Natural killer cell treated with Interleukin-12 subunit alpha and Interleukin-12 subunit beta and Interleukin-15 and Interleukin-18, amount 100 ng/mL, for 72 hours (primary cell): Measurements from ENCODE around the gene CTSC. TPM values are rescaled to one million over a fixed set of nuclear protein-coding genes. Genes with fewer than 3 reads are reported as not detected.

ENCODE experiments used
- ATAC-seq, 2 donors: fragments of 150-1000 bp; cut with Tn5 transposase in 1 of 2; sonication (Bioruptor Pico), chemical (Tn5 transposase) in 1 of 2; 2 replicates each; pipeline ENCODE4 v1.10.0; 2021
- DNase-seq: peaks from one replicate; pipeline ENCODE4 v3.0.0; 2022; ENCODE audit warnings: low spot score
- H3K27ac Mint-ChIP-seq, 2 donors: 1 replicate in 1 of 2; 2 replicates in 1 of 2; pipeline ENCODE4 v1.8.0; 2022; ENCODE audit warnings: mixed read lengths in 2 of 2, mild to moderate bottlenecking in 1 of 2, moderate library complexity in 1 of 2
- H3K27me3 Mint-ChIP-seq, 2 donors: 1 replicate in 1 of 2; 2 replicates in 1 of 2; pipeline ENCODE4 v1.8.0; 2022; ENCODE audit warnings: mixed read lengths in 2 of 2
- H3K36me3 Mint-ChIP-seq: one replicate; pipeline ENCODE4 v1.8.0; 2022; ENCODE audit warnings: mixed read lengths
- H3K4me1 Mint-ChIP-seq, 2 donors: 1 replicate in 1 of 2; 2 replicates in 1 of 2; pipeline ENCODE4 v1.8.0; 2022; ENCODE audit warnings: low read depth in 2 of 2, mixed read lengths in 2 of 2, mild to moderate bottlenecking in 1 of 2
- H3K4me3 Mint-ChIP-seq: one replicate; pipeline ENCODE4 v1.8.0; 2022; ENCODE audit warnings: mixed read lengths
- H3K9me3 Mint-ChIP-seq: 2 replicates; pipeline ENCODE4 v1.8.0; 2022; ENCODE audit warnings: mixed read lengths
- total RNA-seq, 2 donors: library from RNA; stranded (reverse); gene quantifications; one replicate each; pipeline ENCODE4 v1.2.3, GENCODE V29; 2022

CTSC gene
- total RNA-seq, 2 donors from 2014 or later, result 213 to 381 TPM

DNA sequence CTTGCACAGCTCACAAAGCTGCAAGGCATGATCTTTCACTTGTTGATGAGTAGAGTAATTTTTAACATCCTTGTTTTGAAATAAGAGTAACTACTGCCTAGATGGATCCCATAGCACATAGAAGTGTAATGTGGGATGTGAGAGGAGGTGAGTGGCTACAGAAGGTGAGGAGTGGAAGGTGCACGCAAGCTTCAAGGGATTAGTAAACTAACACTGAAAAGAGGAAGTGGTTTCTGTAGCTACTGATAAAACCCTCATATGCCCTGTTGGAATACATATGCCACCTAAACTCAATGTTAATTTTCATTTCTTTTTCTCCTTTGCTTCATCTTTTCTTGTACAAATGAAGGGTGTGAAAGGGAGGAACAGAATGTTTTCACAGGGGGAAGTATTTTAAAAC, 22.0 kb upstream of the CTSC start:
- ATAC-seq (peak; percentile 69 to 71), DNase-seq (no peak)
- peaks cover 4% of the 10 kb centered on the region for H3K36me3 Mint-ChIP-seq
- H3K4me1 Mint-ChIP-seq, result peaks cover 45 to 53% of the 10 kb centered on the region in 2 donors
- peak overlapping the region; percentile 76 to 84 for H3K27ac Mint-ChIP-seq
- no peaks in the 10 kb centered on the region for H3K9me3 Mint-ChIP-seq
- no peaks in the 10 kb centered on the region for H3K27me3 Mint-ChIP-seq
- H3K4me3 Mint-ChIP-seq, result peak overlapping the region; percentile 68

DNA sequence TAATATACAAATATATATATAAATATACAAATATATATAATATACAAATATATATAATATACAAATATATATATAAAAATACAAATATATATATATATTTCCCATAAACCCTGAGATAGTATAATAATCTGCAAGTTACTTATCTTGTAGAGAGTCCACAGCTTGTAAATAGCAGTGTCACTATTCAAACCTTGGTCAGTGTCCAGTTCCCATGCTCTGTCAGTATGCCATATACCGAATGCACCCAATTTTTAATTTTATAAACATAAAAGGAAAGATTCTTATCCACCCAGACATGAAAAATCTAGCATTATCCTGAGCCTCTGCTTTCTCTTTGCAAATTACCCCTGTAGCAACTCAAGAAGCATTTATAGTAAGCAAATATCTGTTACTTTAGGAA, 21.6 kb upstream of the CTSC start:
- H3K4me3 Mint-ChIP-seq, result peak overlapping the region; percentile 68
- H3K4me1 Mint-ChIP-seq, result peaks cover 43 to 55% of the 10 kb centered on the region in 2 donors

DNA sequence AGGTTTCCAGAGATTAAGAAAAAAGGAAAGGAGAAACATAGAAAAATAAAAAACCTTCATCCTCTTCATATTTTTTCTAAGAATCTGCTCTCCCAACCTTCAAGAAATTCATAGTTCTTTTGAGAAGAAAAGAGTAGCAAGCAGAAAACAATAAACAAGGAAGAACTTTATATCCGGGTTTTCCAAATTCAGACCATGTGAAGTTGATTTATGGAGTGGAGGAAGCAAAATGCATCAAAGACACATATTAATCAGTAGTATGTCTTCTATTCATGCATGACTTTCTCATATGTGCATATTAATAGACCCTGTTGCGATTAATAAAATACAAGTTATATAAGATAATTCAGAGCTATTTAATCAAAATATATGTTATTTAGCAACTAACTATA, 20.5 kb upstream of the CTSC start:
- ATAC-seq (no peak), DNase-seq (no peak)
- Mint-ChIP-seq H3K36me3 (peaks cover 4% of the 10 kb centered on the region), H3K27me3 (no peaks in the 10 kb centered on the region), H3K4me1 (peaks cover 40 to 55% of the 10 kb centered on the region in 2 donors), H3K9me3 (no peaks in the 10 kb centered on the region), H3K27ac (peak overlapping the region; percentile 83 to 86), H3K4me3 (peak overlapping the region; percentile 76)

More for the DNA sequence above, 21.6 kb upstream of the CTSC start:
- H3K27ac Mint-ChIP-seq, result peak overlapping the region; percentile 76 to 84
- DNase-seq (no peak), ATAC-seq (no peak)
- H3K36me3 Mint-ChIP-seq, result peaks cover 4% of the 10 kb centered on the region
- no peaks in the 10 kb centered on the region for H3K27me3 Mint-ChIP-seq
- H3K9me3 Mint-ChIP-seq, result no peaks in the 10 kb centered on the region

DNA sequence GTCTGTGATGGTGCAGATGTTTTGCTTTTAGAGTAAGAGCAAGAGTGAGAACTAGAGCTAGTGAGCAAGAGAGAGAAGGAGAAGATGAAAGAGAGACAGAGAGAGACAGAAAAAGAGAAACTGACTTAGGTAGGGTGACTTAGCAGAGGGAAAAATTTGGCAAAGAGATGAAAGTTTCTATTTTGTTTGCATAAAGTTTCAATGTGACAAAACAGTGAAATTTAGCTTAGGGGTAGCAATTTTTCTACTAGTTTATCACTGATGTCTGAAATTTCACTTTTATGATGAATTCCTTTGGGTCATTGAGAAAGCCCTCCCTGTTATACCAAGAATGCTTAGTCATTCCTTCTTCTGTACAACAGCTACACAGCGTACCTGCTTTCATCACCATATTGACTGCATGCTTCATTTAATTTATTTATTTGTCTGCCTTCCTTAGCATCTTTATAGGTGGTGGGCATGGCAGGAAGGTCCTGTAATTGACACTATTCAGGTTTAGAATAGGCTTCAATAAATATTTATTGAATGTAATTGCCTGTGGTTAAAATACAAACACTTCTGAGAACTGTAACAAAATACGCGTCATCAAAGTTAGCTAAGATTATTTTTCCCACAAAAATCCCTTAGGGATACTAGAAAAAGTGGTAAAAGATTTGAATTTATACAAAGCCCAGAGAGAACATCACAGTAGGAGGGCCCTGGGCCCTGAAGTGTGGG, 19.9 kb upstream of the CTSC start:
- no peak for DNase-seq
- H3K27ac Mint-ChIP-seq, result peak overlapping the region; percentile 83 to 86
- no peaks in the 10 kb centered on the region for H3K9me3 Mint-ChIP-seq
- no peaks in the 10 kb centered on the region for H3K27me3 Mint-ChIP-seq
- H3K4me1 Mint-ChIP-seq, result peaks cover 37 to 52% of the 10 kb centered on the region in 2 donors
- peaks cover 4% of the 10 kb centered on the region for H3K36me3 Mint-ChIP-seq
- peak; percentile 82 to 86 for ATAC-seq
- peak overlapping the region; percentile 76 for H3K4me3 Mint-ChIP-seq

DNA sequence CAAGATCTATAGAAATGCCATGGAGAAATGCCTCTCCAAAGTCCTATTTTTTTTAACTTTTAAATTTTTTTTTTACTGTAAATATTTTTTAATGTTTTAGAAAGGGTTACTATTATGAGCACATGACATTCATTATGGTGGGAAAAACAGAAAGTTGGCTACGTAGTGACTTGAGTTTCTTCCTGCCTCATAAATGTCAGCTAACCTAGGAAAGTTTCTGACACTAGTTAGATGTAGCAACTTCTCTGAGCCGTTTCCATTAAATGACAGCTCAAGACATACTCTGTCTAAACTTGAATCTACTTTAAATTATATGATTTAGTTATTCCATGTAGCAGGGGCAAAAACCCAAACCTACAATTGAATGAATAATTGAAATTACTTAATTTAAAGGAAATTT, 18.4 kb upstream of the CTSC start:
- Mint-ChIP-seq H3K36me3 (peaks cover 4% of the 10 kb centered on the region), H3K4me3 (peak overlapping the region; percentile 34), H3K27ac (peak overlapping the region in 1 of 2 donors; percentile 86), H3K9me3 (no peaks in the 10 kb centered on the region), H3K4me1 (peaks cover 35 to 52% of the 10 kb centered on the region in 2 donors), H3K27me3 (no peaks in the 10 kb centered on the region)
- no peak for DNase-seq
- ATAC-seq, result no peak

DNA sequence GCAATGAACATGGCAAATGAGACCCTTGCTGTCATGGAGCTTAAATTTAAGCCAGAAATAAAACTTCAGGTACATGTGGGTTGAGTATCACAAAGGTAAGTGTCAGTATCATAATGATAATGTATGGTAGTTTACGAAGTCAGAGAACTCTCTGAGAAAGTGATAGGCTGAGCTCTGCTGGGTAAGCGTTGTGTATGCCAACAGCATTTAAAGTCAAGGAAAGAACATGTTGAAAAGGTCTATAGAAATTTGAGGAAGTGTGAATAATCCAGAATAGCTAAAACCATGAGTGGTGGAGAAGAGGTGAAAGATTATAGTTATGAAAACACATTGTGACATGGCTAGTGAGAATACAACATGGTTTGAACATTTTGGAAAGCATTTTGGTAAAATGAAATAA, 17.4 kb upstream of the CTSC start:
- ATAC-seq (no peak), DNase-seq (no peak)
- no peaks in the 10 kb centered on the region for H3K27me3 Mint-ChIP-seq
- peak overlapping the region; percentile 81 for H3K4me3 Mint-ChIP-seq
- no peaks in the 10 kb centered on the region for H3K9me3 Mint-ChIP-seq
- peak overlapping the region; percentile 61 to 86 for H3K27ac Mint-ChIP-seq
- peaks cover 4% of the 10 kb centered on the region for H3K36me3 Mint-ChIP-seq
- peaks cover 31 to 45% of the 10 kb centered on the region in 2 donors for H3K4me1 Mint-ChIP-seq

DNA sequence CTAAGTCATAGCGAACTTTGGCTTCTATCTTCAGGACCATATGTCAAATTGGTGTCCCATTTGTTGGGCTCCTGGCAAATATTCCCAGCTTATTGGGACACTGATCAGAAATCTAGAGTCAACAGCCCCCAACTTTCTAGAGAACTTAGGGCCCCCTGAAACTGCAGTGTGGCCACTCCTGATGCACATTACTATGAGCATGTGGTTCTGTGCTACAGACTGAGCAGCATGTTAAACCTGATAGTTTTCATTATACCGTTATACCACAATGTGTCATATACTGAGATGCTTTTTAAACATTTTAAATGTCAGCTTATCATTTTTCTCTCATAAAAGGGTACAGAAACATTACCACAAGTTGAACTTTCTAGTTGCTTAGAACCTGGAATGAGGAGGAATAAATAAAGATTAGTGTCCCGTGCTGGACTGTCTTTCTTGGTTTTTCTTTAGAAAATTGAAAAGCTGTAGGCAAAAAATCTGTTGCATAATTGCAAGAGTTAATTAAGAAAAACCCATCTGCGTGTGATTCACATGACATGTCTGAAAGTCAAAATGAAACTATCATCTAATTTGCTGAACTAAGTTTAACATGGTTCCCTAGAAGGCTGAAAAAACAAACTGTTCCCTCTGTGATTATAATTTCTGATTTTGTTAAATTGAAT, 16.4 kb upstream of the CTSC start:
- peaks cover 31 to 43% of the 10 kb centered on the region in 2 donors for H3K4me1 Mint-ChIP-seq
- peak overlapping the region; percentile 61 to 86 for H3K27ac Mint-ChIP-seq
- H3K27me3 Mint-ChIP-seq, result no peaks in the 10 kb centered on the region
- peak; percentile 75 to 83 for ATAC-seq
- no peak for DNase-seq
- H3K36me3 Mint-ChIP-seq, result peaks cover 4% of the 10 kb centered on the region
- peak overlapping the region; percentile 81 for H3K4me3 Mint-ChIP-seq
- no peaks in the 10 kb centered on the region for H3K9me3 Mint-ChIP-seq

DNA sequence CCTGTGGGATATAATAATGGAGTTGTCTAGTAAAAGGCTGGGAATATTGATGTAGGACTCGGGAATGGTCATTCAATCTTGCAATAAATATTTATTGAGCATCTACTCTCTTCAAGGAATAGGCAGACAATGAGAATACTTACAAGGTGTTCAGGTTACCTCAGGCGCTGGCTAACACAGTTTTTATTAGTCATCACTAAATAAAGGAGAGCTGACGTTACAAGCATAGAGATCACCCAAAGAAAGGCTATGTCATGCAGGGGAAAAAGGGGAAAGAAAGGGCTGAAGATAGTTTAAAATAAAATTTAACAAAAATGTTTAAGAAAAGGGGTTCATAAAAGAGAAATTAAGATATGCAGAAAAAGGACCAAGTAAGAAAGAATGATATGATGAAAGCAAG, 15.8 kb upstream of the CTSC start:
- peaks cover 35 to 47% of the 10 kb centered on the region in 2 donors for H3K4me1 Mint-ChIP-seq
- H3K27ac Mint-ChIP-seq, result peak overlapping the region; percentile 61 to 86
- H3K36me3 Mint-ChIP-seq, result peaks cover 4% of the 10 kb centered on the region
- ATAC-seq (no peak), DNase-seq (no peak)
- no peaks in the 10 kb centered on the region for H3K27me3 Mint-ChIP-seq
- peak overlapping the region; percentile 81 for H3K4me3 Mint-ChIP-seq
- no peaks in the 10 kb centered on the region for H3K9me3 Mint-ChIP-seq

DNA sequence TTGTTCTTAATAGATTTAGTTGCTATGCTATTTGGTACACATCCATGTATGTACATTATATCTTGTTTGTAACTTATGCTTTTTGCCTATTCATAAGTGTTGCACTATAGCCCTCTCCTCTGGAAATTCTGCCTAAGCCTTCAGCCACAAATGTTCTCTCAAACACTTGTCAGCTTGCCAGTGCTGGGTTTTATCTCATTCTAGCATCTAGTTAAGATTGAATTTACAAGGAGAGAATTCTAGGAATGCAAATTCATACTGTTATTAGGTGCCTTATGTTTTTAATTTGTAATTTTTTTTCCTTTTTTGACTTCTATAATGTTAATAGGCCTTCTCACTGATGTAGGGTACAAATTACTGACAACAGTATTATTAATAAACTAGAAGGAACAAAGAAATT, 14.6 kb upstream of the CTSC start:
- no peak overlapping the region for H3K27ac Mint-ChIP-seq
- DNase-seq, result no peak
- ATAC-seq, result no peak
- no peaks in the 10 kb centered on the region for H3K9me3 Mint-ChIP-seq
- no peaks in the 10 kb centered on the region for H3K27me3 Mint-ChIP-seq
- H3K36me3 Mint-ChIP-seq, result peaks cover 4% of the 10 kb centered on the region
- no peak overlapping the region for H3K4me3 Mint-ChIP-seq
- peaks cover 28 to 37% of the 10 kb centered on the region in 2 donors for H3K4me1 Mint-ChIP-seq

DNA sequence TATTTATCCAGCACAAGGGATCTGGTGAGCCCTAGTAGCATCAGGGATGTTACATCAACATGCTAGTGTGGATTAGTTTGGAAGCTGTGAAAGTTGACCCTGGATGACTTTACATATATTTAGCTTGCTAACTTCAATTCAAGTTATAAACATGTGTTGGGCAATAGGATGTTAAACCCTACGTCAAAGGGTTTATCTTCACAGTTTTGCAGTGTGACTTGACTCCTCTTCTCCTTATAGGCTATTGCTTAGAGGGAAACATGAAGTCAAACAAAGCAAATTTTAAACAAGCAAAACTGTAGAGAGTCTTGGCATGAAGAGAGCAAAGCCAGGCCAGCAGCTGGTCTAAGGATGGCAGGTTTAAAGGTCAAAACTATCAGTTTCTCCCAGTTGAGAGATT, 11.3 kb upstream of the CTSC start:
- peaks cover 6% of the 10 kb centered on the region for H3K36me3 Mint-ChIP-seq
- H3K27me3 Mint-ChIP-seq, result no peaks in the 10 kb centered on the region
- H3K4me3 Mint-ChIP-seq, result no peak overlapping the region
- ATAC-seq, result no peak
- DNase-seq, result no peak
- H3K9me3 Mint-ChIP-seq, result peaks cover 4% of the 10 kb centered on the region
- H3K27ac Mint-ChIP-seq, result peak overlapping the region in 1 of 2 donors; percentile 87
- peaks cover 42 to 50% of the 10 kb centered on the region in 2 donors for H3K4me1 Mint-ChIP-seq

DNA sequence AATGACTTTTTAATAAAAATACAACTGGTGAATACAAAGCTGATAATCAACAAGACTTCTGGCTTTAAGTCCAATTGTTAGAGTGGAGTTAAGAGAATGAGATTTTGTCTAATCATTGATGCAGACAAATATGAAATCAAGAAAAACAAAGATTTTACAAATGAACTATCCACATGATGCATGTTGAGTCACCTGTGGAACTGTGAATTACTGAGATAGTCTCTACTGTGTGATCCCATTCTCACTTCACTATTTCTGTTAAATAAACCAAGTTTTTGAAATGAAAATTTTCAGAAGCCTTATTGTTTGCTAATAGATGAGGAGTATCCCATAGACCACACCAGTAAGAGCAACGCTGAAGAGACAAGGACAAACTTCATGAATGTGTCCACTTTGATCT, 8.4 kb upstream of the CTSC start:
- no peaks in the 10 kb centered on the region for H3K27me3 Mint-ChIP-seq
- H3K4me1 Mint-ChIP-seq, result peaks cover 49 to 51% of the 10 kb centered on the region in 2 donors
- H3K4me3 Mint-ChIP-seq, result peak overlapping the region; percentile 65

DNA sequence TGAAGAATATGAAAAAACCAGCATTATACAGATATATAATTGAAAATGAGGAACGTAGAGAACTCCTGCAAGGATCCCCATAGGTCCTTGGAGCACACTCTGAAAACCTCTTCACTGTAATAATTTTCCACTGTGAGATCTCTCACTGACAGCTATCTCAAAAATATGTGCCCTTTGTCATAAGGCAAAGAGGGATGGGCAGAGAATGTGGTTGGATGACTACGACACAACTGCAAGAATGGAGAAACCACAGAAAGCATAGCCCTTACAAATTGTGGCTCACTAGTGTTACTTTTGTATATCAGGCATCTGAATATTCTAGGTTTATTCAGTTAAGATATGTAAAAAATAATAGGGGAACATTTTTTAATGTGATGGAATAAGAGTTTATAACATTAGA, 7.9 kb upstream of the CTSC start:
- peak; percentile 72 for DNase-seq
- Mint-ChIP-seq H3K4me1 (peaks cover 50 to 53% of the 10 kb centered on the region in 2 donors), H3K27ac (peak overlapping the region; percentile 38 to 70), H3K36me3 (peaks cover 6% of the 10 kb centered on the region), H3K9me3 (peaks cover 4% of the 10 kb centered on the region), H3K27me3 (no peaks in the 10 kb centered on the region), H3K4me3 (peak overlapping the region; percentile 65)
- ATAC-seq, result peak; percentile 87 to 92

More for the DNA sequence above, 8.4 kb upstream of the CTSC start:
- peak overlapping the region; percentile 38 to 70 for H3K27ac Mint-ChIP-seq
- ATAC-seq (no peak), DNase-seq (no peak)
- peaks cover 6% of the 10 kb centered on the region for H3K36me3 Mint-ChIP-seq
- peaks cover 4% of the 10 kb centered on the region for H3K9me3 Mint-ChIP-seq

DNA sequence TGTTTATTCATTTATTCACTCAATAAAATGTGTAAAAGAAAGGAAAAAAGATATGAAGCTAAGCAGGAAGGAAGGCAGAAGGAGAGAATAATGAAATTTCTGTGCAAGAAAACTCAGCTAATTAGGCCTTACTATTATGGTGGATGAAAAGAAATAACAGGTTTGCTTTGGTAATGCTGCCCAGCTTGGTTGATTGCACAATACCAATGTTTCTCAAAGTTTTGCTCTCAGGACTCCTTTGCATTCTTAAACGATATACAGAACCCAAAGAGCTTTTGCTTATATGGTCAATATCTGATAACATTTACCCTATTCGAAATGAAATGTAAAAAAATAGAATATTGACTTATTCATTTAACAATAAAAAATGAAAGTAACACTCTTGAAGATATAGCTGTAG, 7.3 kb upstream of the CTSC start:
- DNase-seq (no peak), ATAC-seq (no peak)
- Mint-ChIP-seq H3K27ac (peak overlapping the region; percentile 38 to 70), H3K36me3 (peaks cover 6% of the 10 kb centered on the region), H3K4me1 (peaks cover 56 to 58% of the 10 kb centered on the region in 2 donors), H3K9me3 (peaks cover 4% of the 10 kb centered on the region), H3K4me3 (peak overlapping the region; percentile 65), H3K27me3 (no peaks in the 10 kb centered on the region)

DNA sequence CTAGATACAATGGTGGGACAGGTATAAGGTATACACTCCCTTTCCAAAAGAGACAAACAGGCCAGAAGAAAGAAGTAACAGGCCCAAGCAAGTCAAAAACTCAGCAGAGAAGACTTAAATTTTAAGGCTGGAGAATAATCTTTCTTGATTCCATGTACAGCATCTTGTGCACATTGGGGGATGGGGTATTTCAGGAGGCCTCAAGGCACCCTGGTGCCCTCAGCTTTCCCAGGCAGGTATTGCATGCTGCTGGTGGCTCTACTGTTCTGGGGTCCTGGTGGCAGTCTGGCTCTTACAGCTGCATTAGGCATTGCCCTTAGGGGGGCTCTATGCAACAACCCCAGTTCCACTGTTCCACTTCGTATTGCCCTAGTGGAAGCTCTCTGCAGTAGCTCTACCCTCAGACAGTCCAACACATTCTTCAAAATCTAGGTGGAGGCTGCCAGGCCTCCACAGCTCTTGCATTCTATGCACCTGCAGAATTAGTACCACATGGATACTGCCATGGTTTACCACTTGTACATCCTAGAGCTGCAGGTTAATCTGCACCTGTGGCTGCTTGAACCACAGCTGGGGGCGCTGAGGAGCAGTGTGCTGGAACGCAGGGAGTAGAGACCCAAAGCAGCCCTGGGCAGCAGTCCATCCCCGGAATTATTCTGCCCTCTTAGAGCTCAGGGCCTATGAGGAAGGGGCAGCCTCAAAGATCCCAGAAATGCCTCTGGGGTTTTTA, 4.2 kb upstream of the CTSC start:
- no peak for DNase-seq
- no peak for ATAC-seq
- H3K4me1 Mint-ChIP-seq, result peaks cover 58 to 68% of the 10 kb centered on the region in 2 donors
- peak overlapping the region in 1 of 2 donors; percentile 45 for H3K27ac Mint-ChIP-seq
- H3K36me3 Mint-ChIP-seq, result peaks cover 4% of the 10 kb centered on the region
- H3K27me3 Mint-ChIP-seq, result no peaks in the 10 kb centered on the region
- H3K4me3 Mint-ChIP-seq, result no peak overlapping the region
- H3K9me3 Mint-ChIP-seq, result peaks cover 3% of the 10 kb centered on the region
